DOHH2 (cell line): ENCODE measurements around the gene PPM1J.

Experiments
- H3F3A ChIP-seq: fragments of 200-600 bp; sonication (generic), shearing (Covaris generic); 2 replicates; pipeline ENCODE4 v1.6.0; 2016; ENCODE audit warnings: antibody characterized with exemption, mild to moderate bottlenecking; ENCODE audit not compliant: control insufficient read depth, insufficient read depth
- H3K27ac ChIP-seq: fragments of 200-600 bp; sonication (generic); 2 replicates; pipeline ENCODE4 v1.5.1; 2014; ENCODE audit warnings: low read depth, mild to moderate bottlenecking, low read length, moderate library complexity
- H3K27me3 ChIP-seq: fragments of 200-600 bp; sonication (generic); 2 replicates; pipeline ENCODE4 v1.6.1; 2014; ENCODE audit warnings: mild to moderate bottlenecking, low read length, mixed read lengths; ENCODE audit not compliant: control insufficient read depth
- H3K36me3 ChIP-seq: fragments of 200-600 bp; sonication (generic); 2 replicates; pipeline ENCODE4 v1.6.1; 2014; ENCODE audit warnings: mild to moderate bottlenecking, low read length, moderate library complexity, mixed read lengths; ENCODE audit not compliant: control insufficient read depth
- H3K4me1 ChIP-seq: fragments of 200-600 bp; sonication (generic); 2 replicates; pipeline ENCODE4 v1.6.1; 2014; ENCODE audit warnings: mild to moderate bottlenecking, low read length, mixed read lengths; ENCODE audit not compliant: control insufficient read depth
- H3K4me2 ChIP-seq: fragments of 200-600 bp; sonication (generic); 2 replicates; pipeline ENCODE4 v1.6.0; 2014; ENCODE audit warnings: mild to moderate bottlenecking, low read length, moderate library complexity
- H3K4me3 ChIP-seq: fragments of 200-600 bp; sonication (generic); 2 replicates; pipeline ENCODE4 v1.5.1; 2014; ENCODE audit warnings: mild to moderate bottlenecking, low read length, mixed read lengths
- H3K79me2 ChIP-seq: fragments of 200-600 bp; sonication (generic); 2 replicates; pipeline ENCODE4 v1.6.1; 2014; ENCODE audit warnings: mild to moderate bottlenecking, low read length, mixed read lengths; ENCODE audit not compliant: control insufficient read depth
- H3K9me2 ChIP-seq: fragments of 200-600 bp; sonication (generic); replicated peaks from 2 replicates; pipeline ENCODE4 v1.6.1; 2014; ENCODE audit warnings: mild to moderate bottlenecking, low read length, mixed read lengths; ENCODE audit not compliant: control insufficient read depth
- H3K9me3 ChIP-seq: fragments of 200-600 bp; sonication (generic); 2 replicates; pipeline ENCODE4 v1.6.1; 2014; ENCODE audit warnings: antibody characterized with exemption, low read length, mixed read lengths; ENCODE audit not compliant: control insufficient read depth, insufficient read depth
- H4K20me1 ChIP-seq: fragments of 200-600 bp; sonication (generic); 2 replicates; pipeline ENCODE4 v1.6.0; 2014; ENCODE audit warnings: low read depth, mild to moderate bottlenecking, antibody characterized with exemption, low read length, moderate library complexity; ENCODE audit not compliant: control insufficient read depth, insufficient read depth
- CTCF ChIP-seq: fragments of 200-600 bp; sonication (generic); IDR thresholded peaks from one replicate; pipeline ENCODE4 v1.5.1; 2014; ENCODE audit warnings: antibody characterized with exemption, mild to moderate bottlenecking, low read depth, low read length; ENCODE audit not compliant: poor library complexity, severe bottlenecking
- EZH2phosphoT487 ChIP-seq: fragments of 200-600 bp; sonication (generic); IDR thresholded peaks from 2 replicates; pipeline ENCODE4 v1.6.1; 2017; ENCODE audit warnings: borderline replicate concordance, mild to moderate bottlenecking, antibody characterized with exemption, low read length, moderate library complexity, mixed read lengths

Gene PPM1J

GRCh38 chr1:112715264-112716053, at the start of gene PPM1J:
Gene PPM1J, minus strand, starts transcription at chr1:112715332. Its CDS starts 31 bp downstream, at chr1:112715301.
- Histone ChIP-seq H4K20me1 (0 out of 2 replicates have a peak, but pooled peaks cover 4% of the 10 kb centered on the region), H3F3A (0 out of 2 replicates have a peak, but pooled peaks cover 2% of the 10 kb centered on the region), H3K9me3 (no peaks in the 10 kb centered on the region), H3K4me3 (peak within 1 kb of the TSS; percentile 75), H3K27me3 (peaks cover 23% of the 10 kb centered on the region), H3K9me2 (no peaks in the 10 kb centered on the region), H3K79me2 (no peaks in the 10 kb centered on the region), H3K27ac (no peak within 1 kb of the TSS), H3K36me3 (no peaks in the 10 kb centered on the region), H3K4me1 (peaks cover 43% of the 10 kb centered on the region), H3K4me2 (peak within 1 kb of the TSS; percentile 92)
- no peak for TF ChIP-seq EZH2phosphoT487
- no peak for TF ChIP-seq CTCF

- no peak overlapping the region for H3K4me3 ChIP-seq
- H3K9me2 ChIP-seq = no peaks in the 10 kb centered on the region
- H3K9me3 ChIP-seq = no peaks in the 10 kb centered on the region
- H3K27ac ChIP-seq = no peak overlapping the region
- H4K20me1 ChIP-seq = no peaks in the 10 kb centered on the region
- no peaks in the 10 kb centered on the region for H3K4me1 ChIP-seq
- H3K27me3 ChIP-seq = peaks cover 6% of the 10 kb centered on the region; the same call in 1 of the 2 replicates
- no peaks in the 10 kb centered on the region for H3K36me3 ChIP-seq
- H3K79me2 ChIP-seq = no peaks in the 10 kb centered on the region
- H3K4me2 ChIP-seq = no peak overlapping the region
- TF ChIP-seq EZH2phosphoT487 (no peak), CTCF (no peak)
- no peaks in the 10 kb centered on the region for H3F3A ChIP-seq
Measured at GRCh38 chr1:112762541-112763500, 47.7 kb upstream of the PPM1J start.

GRCh38 chr1:112761714-112762480, 46.8 kb upstream of the PPM1J start:
- H3K4me2 ChIP-seq = no peak overlapping the region
- peaks cover 6% of the 10 kb centered on the region; the same call in 1 of the 2 replicates for H3K27me3 ChIP-seq
- no peak for TF ChIP-seq CTCF
- TF ChIP-seq EZH2phosphoT487 = no peak
- no peaks in the 10 kb centered on the region for H3K9me2 ChIP-seq
- H3K27ac ChIP-seq = no peak overlapping the region
- no peaks in the 10 kb centered on the region for H3K36me3 ChIP-seq
- H4K20me1 ChIP-seq = no peaks in the 10 kb centered on the region
- no peaks in the 10 kb centered on the region for H3K4me1 ChIP-seq
- H3F3A ChIP-seq = no peaks in the 10 kb centered on the region
- H3K9me3 ChIP-seq = no peaks in the 10 kb centered on the region
- H3K4me3 ChIP-seq = no peak overlapping the region
- H3K79me2 ChIP-seq = no peaks in the 10 kb centered on the region
